Measurements from ENCODE around the gene CNTNAP2. TPM values are rescaled to one million over a fixed set of nuclear protein-coding genes. Genes with fewer than 3 reads are reported as not detected.

The CNTNAP2 gene
- total and polyA plus RNA-seq, 9 donors = 0.24 to 7.0 (median 1.5) TPM

DNA sequence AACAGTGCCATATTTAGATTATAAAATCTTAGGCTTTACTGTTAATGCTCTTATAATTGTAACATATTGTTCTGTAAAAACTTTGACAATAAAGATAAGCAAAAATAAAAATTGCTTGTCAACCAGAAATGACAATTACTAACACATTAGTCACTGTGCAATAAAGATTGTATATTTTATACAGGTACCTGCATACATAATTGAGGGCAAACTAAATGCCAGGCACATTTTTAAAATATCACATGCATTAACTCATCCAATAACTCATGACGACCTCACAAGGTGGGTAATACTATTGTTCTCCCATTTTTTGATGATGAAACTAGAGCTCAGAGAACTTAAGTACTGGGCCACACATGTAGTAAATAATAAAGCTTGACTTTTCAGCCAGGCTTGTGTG is 1453.8 kb downstream of the CNTNAP2 start:
- WGBS, 3 donors = 78 to 95% (median 87%) methylated on average over 1 of the region's 1 CpG
- no peaks in the 10 kb centered on the region for H3K4me1 ChIP-seq (ENCODE audit: insufficient read depth)
- TF ChIP-seq, protein P1, sequence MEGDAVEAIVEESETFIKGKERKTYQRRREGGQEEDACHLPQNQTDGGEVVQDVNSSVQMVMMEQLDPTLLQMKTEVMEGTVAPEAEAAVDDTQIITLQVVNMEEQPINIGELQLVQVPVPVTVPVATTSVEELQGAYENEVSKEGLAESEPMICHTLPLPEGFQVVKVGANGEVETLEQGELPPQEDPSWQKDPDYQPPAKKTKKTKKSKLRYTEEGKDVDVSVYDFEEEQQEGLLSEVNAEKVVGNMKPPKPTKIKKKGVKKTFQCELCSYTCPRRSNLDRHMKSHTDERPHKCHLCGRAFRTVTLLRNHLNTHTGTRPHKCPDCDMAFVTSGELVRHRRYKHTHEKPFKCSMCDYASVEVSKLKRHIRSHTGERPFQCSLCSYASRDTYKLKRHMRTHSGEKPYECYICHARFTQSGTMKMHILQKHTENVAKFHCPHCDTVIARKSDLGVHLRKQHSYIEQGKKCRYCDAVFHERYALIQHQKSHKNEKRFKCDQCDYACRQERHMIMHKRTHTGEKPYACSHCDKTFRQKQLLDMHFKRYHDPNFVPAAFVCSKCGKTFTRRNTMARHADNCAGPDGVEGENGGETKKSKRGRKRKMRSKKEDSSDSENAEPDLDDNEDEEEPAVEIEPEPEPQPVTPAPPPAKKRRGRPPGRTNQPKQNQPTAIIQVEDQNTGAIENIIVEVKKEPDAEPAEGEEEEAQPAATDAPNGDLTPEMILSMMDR (IDR thresholded peaks at IDR 0.05) = no peak
- TF ChIP-seq EP300 (IDR thresholded peaks at IDR 0.05) (no peak), POLR2A (IDR thresholded peaks at IDR 0.05) (no peak)
- H3K27ac ChIP-seq = no peak overlapping the region
- H3K36me3 ChIP-seq = no peaks in the 10 kb centered on the region
- intact Hi-C loops (cut with DNase I) = no loop called here
- no peaks in the 10 kb centered on the region for H3K9me3 ChIP-seq
- no peak overlapping the region for H3K4me3 ChIP-seq
- no peak for DNase-seq
- H3K27me3 ChIP-seq = no peaks in the 10 kb centered on the region

DNA sequence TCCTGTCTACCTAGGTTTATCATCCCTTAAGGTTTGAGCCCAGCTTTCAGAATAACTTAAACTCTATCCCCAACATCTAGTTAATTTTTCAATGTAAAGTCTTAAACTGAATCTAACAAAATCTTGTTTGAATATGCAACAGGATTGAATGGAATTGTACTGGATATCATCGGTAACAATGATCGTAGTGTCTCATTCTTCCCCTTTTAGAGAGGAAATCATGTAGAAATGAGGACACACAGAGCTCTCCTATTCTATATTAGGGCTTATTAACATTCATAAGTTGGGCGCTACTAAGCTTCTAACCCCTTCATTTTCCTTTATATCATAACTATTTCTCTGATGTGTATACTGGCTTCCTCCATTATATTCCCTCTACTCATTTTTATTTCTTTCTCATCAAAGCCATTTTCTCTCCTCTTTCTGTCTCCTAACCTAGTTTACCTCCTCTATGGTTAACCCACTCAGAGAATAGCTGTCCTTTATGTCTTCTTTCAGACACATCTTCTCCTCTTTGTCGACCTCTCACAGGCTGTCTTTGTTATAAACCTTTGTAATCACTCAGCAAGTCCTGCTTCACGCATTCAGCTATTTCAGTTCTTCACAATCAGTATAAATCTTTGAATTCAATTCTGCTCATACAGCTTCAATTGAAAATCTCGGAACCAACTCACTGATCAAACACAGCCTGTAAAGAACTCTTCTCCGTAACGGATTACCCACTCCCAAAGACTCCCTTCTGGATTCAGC is 1455.0 kb downstream of the CNTNAP2 start:
- no peaks in the 10 kb centered on the region for H3K9me3 ChIP-seq
- 91 to 96% (median 95%) methylated on average over 8 of the region's 8 CpGs for WGBS, 3 donors
- TF ChIP-seq EP300 (IDR thresholded peaks at IDR 0.05) (no peak), POLR2A (IDR thresholded peaks at IDR 0.05) (no peak)
- TF ChIP-seq, protein P1 (IDR thresholded peaks at IDR 0.05) = no peak
- no peak overlapping the region for H3K4me3 ChIP-seq
- no peaks in the 10 kb centered on the region for H3K36me3 ChIP-seq
- no peak for DNase-seq
- H3K4me1 ChIP-seq (ENCODE audit: insufficient read depth) = no peaks in the 10 kb centered on the region
- H3K27me3 ChIP-seq = no peaks in the 10 kb centered on the region
- intact Hi-C loops (cut with DNase I) = no loop called here
- H3K27ac ChIP-seq = no peak overlapping the region

DNA sequence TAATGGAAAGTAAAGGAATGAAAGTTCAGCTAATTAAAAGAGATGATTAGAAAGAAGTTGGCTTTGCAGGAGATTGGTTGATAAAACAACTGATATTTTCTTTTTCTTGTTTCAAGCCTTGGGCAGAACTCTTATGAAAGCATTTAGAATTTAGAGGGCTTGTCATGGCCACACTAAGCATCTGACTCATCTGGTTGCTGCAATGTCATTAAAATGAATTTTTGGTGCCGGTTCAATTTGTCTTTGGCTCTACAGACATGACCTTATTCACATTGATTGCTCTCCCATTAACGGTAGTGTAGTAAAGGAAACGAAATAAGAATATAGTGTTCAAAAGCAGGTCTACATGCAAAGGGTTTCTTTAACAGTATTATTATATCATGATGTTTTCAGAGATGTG is 1461.6 kb downstream of the CNTNAP2 start:
- intact Hi-C loops (cut with DNase I) = no loop called here
- DNase-seq = no peak
- Histone ChIP-seq H3K27me3 (no peaks in the 10 kb centered on the region), H3K4me3 (no peak overlapping the region), H3K36me3 (no peaks in the 10 kb centered on the region), H3K4me1 (ENCODE audit: insufficient read depth) (no peaks in the 10 kb centered on the region), H3K27ac (no peak overlapping the region), H3K9me3 (no peaks in the 10 kb centered on the region)
- TF ChIP-seq POLR2A (IDR thresholded peaks at IDR 0.05) = no peak
- TF ChIP-seq, protein P1 (IDR thresholded peaks at IDR 0.05) = no peak
- TF ChIP-seq EP300 (IDR thresholded peaks at IDR 0.05) = no peak
- 92 to 95% (median 94%) methylated on average over 3 of the region's 3 CpGs for WGBS, 3 donors

DNA sequence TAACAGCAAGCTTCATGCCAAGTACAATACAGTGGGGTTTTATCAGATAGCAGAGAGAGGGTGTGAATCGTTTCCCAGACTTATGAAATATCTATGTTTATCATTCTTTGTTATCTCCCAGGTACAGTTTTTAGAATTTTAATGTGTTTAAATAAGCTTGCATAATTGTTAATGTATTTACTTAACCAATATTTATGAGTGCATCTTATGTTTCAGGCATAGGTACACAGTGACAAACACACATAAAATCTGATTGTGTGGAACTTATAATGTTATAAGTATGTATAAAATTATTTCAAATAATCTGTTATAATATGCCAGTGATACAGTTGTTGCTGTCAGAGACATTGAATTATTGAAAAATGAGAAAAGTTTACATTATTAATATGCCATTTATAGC is 1462.5 kb downstream of the CNTNAP2 start:
- no peaks in the 10 kb centered on the region for H3K36me3 ChIP-seq
- H3K27ac ChIP-seq = no peak overlapping the region
- no peak for DNase-seq
- no peaks in the 10 kb centered on the region for H3K27me3 ChIP-seq
- WGBS, 3 donors = 35 to 49% (median 36%) methylated on average over 1 of the region's 1 CpG
- intact Hi-C loops (cut with DNase I) = no loop called here
- TF ChIP-seq EP300 (IDR thresholded peaks at IDR 0.05) (no peak), POLR2A (IDR thresholded peaks at IDR 0.05) (no peak)
- TF ChIP-seq, protein P1 (IDR thresholded peaks at IDR 0.05) = no peak
- H3K4me3 ChIP-seq = no peak overlapping the region
- no peaks in the 10 kb centered on the region for H3K9me3 ChIP-seq
- no peaks in the 10 kb centered on the region for H3K4me1 ChIP-seq (ENCODE audit: insufficient read depth)
